GM11168 (cell line): ENCODE data around the gene LCN2.
"Not testable (repeated sequence)": the region's sequence is repeated elsewhere in the genome, so short reads cannot be mapped to it uniquely, and the experiment has no call there.

ENCODE experiments used
- in situ Hi-C: fragments of 300-500 bp; cut with MboI; formaldehyde crosslinking; loops from one replicate; pipeline ENCODE4 v1.12.0; 2022; ENCODE audit warnings: low sequenced_read_pairs; ENCODE audit not compliant: unreplicated experiment

LCN2 gene

GRCh38 chr9:128127568-128127989 is 21.7 kb upstream of the LCN2 start, which contains the start of gene PTGES2:
Gene PTGES2, minus strand, starts transcription at chr9:128127729. Its CDS starts 12 bp downstream, at chr9:128127717.
- in situ Hi-C loops, result no loop called here

GRCh38 chr9:128127990-128128835 is 21.0 kb upstream of the LCN2 start:
- in situ Hi-C loops, result no loop called here

GRCh38 chr9:128128836-128129590 is 20.2 kb upstream of the LCN2 start:
- in situ Hi-C loops, result no loop called here

GRCh38 chr9:128129976-128130590 is 19.2 kb upstream of the LCN2 start:
- in situ Hi-C loops, result not testable (repeated sequence)

GRCh38 chr9:128130651-128131050 is 18.6 kb upstream of the LCN2 start:
- in situ Hi-C loops, result not testable (repeated sequence)

- in situ Hi-C loops, result not testable (repeated sequence)
Observed at GRCh38 chr9:128131346-128131745, 17.9 kb upstream of the LCN2 start.

GRCh38 chr9:128132139-128132538 is 17.1 kb upstream of the LCN2 start:
- in situ Hi-C loops, result not testable (repeated sequence)

GRCh38 chr9:128135561-128135960 is 13.7 kb upstream of the LCN2 start:
- in situ Hi-C loops, result not testable (repeated sequence)

- in situ Hi-C loops, result no loop called here
Observed at GRCh38 chr9:128136816-128137793, 12.1 kb upstream of the LCN2 start.

GRCh38 chr9:128138001-128138400 is 11.3 kb upstream of the LCN2 start:
- in situ Hi-C loops, result no loop called here

GRCh38 chr9:128139621-128140020 is 9.6 kb upstream of the LCN2 start:
- in situ Hi-C loops, result no loop called here

- in situ Hi-C loops, result no loop called here
Observed at GRCh38 chr9:128141604-128142003, 7.6 kb upstream of the LCN2 start.

GRCh38 chr9:128142061-128142460 is 7.2 kb upstream of the LCN2 start:
- in situ Hi-C loops, result no loop called here

GRCh38 chr9:128142596-128142995 is 6.7 kb upstream of the LCN2 start:
- in situ Hi-C loops, result no loop called here

- in situ Hi-C loops, result no loop called here
Observed at GRCh38 chr9:128143525-128144238, 5.6 kb upstream of the LCN2 start.

GRCh38 chr9:128144239-128145181 is 4.7 kb upstream of the LCN2 start:
- in situ Hi-C loops, result no loop called here

- in situ Hi-C loops, result no loop called here
Observed at GRCh38 chr9:128145536-128145935, 3.7 kb upstream of the LCN2 start.

GRCh38 chr9:128145951-128146351 is 3.3 kb upstream of the LCN2 start:
- in situ Hi-C loops, result no loop called here
